Liver (tissue), 9 donors: Measurements from ENCODE around the gene LETMD1. TPM values are rescaled to one million over a fixed set of nuclear protein-coding genes. Genes with fewer than 3 reads are reported as not detected.

ENCODE experiments used
- DNase-seq: peaks from one replicate; pipeline ENCODE4 v3.0.0-alpha.2; 2017; ENCODE audit warnings: low spot score
- H3K27ac ChIP-seq, 2 donors: one replicate each; pipeline ENCODE4 v1.7.0; 2013; ENCODE audit warnings: inconsistent platforms in 2 of 2, low read length in 2 of 2, control low read depth in 1 of 2, low read depth in 1 of 2, mild to moderate bottlenecking in 1 of 2
- H3K27me3 ChIP-seq, 4 donors: one replicate each; pipeline versions ENCODE4 v1.6.1 to v1.7.0; 2013; ENCODE audit warnings: low read length in 3 of 4, inconsistent platforms in 1 of 4, mild to moderate bottlenecking in 1 of 4, moderate library complexity in 1 of 4; ENCODE audit not compliant: control insufficient read depth in 4 of 4, insufficient read depth in 4 of 4
- H3K36me3 ChIP-seq, 4 donors: one replicate each; pipeline versions ENCODE4 v1.6.1 to v1.7.0; 2013; ENCODE audit warnings: low read length in 3 of 4, mild to moderate bottlenecking in 3 of 4, low read depth in 1 of 4, moderate library complexity in 1 of 4; ENCODE audit not compliant: control insufficient read depth in 4 of 4, insufficient read depth in 3 of 4
- H3K4me1 ChIP-seq, 4 donors: one replicate each; pipeline versions ENCODE4 v1.6.1 to v1.7.0; 2013; ENCODE audit warnings: low read length in 3 of 4, mild to moderate bottlenecking in 3 of 4, moderate library complexity in 1 of 4; ENCODE audit not compliant: control insufficient read depth in 4 of 4, insufficient read depth in 4 of 4
- H3K4me3 ChIP-seq, 3 donors: one replicate each; pipeline versions ENCODE4 v1.6.1 to v1.7.0; 2013; ENCODE audit warnings: low read length in 3 of 3, control low read depth in 1 of 3, low read depth in 1 of 3, mild to moderate bottlenecking in 1 of 3
- H3K9ac ChIP-seq, 2 donors: one replicate each; pipeline ENCODE4 v1.7.0; 2013; ENCODE audit warnings: low read length in 2 of 2, mild to moderate bottlenecking in 2 of 2, moderate library complexity in 2 of 2, control low read depth in 1 of 2, low read depth in 1 of 2
- H3K9me3 ChIP-seq, 4 donors: one replicate each; pipeline versions ENCODE4 v1.6.1 to v1.7.0; 2013; ENCODE audit warnings: low read length in 3 of 4; ENCODE audit not compliant: control insufficient read depth in 4 of 4
- ATF3 ChIP-seq: IDR thresholded peaks from 2 replicates; pipeline ENCODE4 v1.6.1; 2016; ENCODE audit warnings: antibody characterized with exemption
- EGR1 ChIP-seq, 2 donors: IDR thresholded peaks; 2 replicates each; pipeline ENCODE4 v1.6.1; 2016 to 2018; ENCODE audit warnings: antibody characterized with exemption in 2 of 2, low read depth in 2 of 2
- FOXA1 ChIP-seq: IDR thresholded peaks from 2 replicates; pipeline ENCODE4 v1.6.1; 2016; ENCODE audit warnings: antibody characterized with exemption
- FOXA2 ChIP-seq: IDR thresholded peaks from 2 replicates; pipeline ENCODE4 v1.6.1; 2016; ENCODE audit warnings: antibody characterized with exemption
- GABPA ChIP-seq, 2 donors: IDR thresholded peaks in 1 of 2; conservative IDR thresholded peaks in 1 of 2; 2 replicates each; pipeline ENCODE4 v1.6.1; 2016; ENCODE audit warnings: antibody characterized with exemption in 2 of 2, mild to moderate bottlenecking in 1 of 2, moderate library complexity in 1 of 2
- JUND ChIP-seq, 2 donors: IDR thresholded peaks; 2 replicates each; pipeline ENCODE4 v1.6.1; 2016; ENCODE audit warnings: antibody characterized with exemption in 2 of 2
- NR2F2 ChIP-seq: IDR thresholded peaks from 2 replicates; pipeline ENCODE4 v1.6.1; 2016; ENCODE audit warnings: antibody characterized with exemption
- RAD21 ChIP-seq, 2 donors: IDR thresholded peaks; 2 replicates each; pipeline ENCODE4 v1.6.1; 2016; ENCODE audit warnings: antibody characterized with exemption in 2 of 2, mild to moderate bottlenecking in 2 of 2
- REST ChIP-seq: IDR thresholded peaks from 2 replicates; pipeline ENCODE4 v1.6.1; 2016; ENCODE audit warnings: antibody characterized with exemption, mild to moderate bottlenecking
- RXRA ChIP-seq, 2 donors: IDR thresholded peaks; 2 replicates each; pipeline ENCODE4 v1.6.1; 2017 to 2018; ENCODE audit warnings: antibody characterized with exemption in 2 of 2, mild to moderate bottlenecking in 1 of 2
- TAF1 ChIP-seq: conservative IDR thresholded peaks from 2 replicates; pipeline ENCODE4 v1.6.1; 2016; ENCODE audit warnings: antibody characterized with exemption, mild to moderate bottlenecking
- YY1 ChIP-seq: IDR thresholded peaks from 2 replicates; pipeline ENCODE4 v1.6.1; 2016; ENCODE audit warnings: antibody characterized with exemption, mild to moderate bottlenecking
- WGBS: extraction: QIAGEN DNeasy Blood & Tissue Kit; methylation state at CpG from one replicate; pipeline ENCODE4 v1.1.7; 2013; 5-methylcytosine and 5-hydroxymethylcytosine counted together
- polyA plus RNA-seq, 2 donors: library from polyadenylated mRNA; stranded (reverse) in 1 of 2; unstranded in 1 of 2; fragments of 200-250 nt in 1 of 2; fragments of >200 nt in 1 of 2; fragmentation: Nextera tagmentation in 1 of 2; extraction: Ambion mirVana in 1 of 2; gene quantifications; one replicate each; pipeline versions ENCODE4 v1.2.1 to v1.2.3, GENCODE V29; 2013 to 2015
- total RNA-seq, 2 donors: library from RNA; depleted of rRNA; stranded (reverse); fragments of >200 nt; gene quantifications; one replicate each; pipeline ENCODE4 v1.2.3, GENCODE V29; 2014
- TF ChIP-seq, protein P1 (sequence below): IDR thresholded peaks from 2 replicates; pipeline ENCODE4 v1.6.1; 2016; ENCODE audit warnings: antibody characterized with exemption
- TF ChIP-seq, protein P2 (sequence below): fragments of 150-350 bp; IDR thresholded peaks from 2 replicates; pipeline ENCODE4 v1.5.1; 2017; ENCODE audit warnings: improper control_type of control experiment, low read depth, low read length; ENCODE audit not compliant: missing input control
- donor health status: healthy.
- donor health status: healthy.
- donor health status: healthy.
- donor health status: healthy.
- donor health status: healthy.

The LETMD1 gene
- total and polyA plus RNA-seq, 4 donors, result 17.6 to 41.0 (median 22.5) TPM

GRCh38 chr12:51020448-51021182 is 27.5 kb upstream of the LETMD1 start:
- H3K27ac ChIP-seq, result no peak overlapping the region
- peaks cover 3 to 33% (median 17%) of the 10 kb centered on the region in 4 donors for H3K4me1 ChIP-seq

DNA sequence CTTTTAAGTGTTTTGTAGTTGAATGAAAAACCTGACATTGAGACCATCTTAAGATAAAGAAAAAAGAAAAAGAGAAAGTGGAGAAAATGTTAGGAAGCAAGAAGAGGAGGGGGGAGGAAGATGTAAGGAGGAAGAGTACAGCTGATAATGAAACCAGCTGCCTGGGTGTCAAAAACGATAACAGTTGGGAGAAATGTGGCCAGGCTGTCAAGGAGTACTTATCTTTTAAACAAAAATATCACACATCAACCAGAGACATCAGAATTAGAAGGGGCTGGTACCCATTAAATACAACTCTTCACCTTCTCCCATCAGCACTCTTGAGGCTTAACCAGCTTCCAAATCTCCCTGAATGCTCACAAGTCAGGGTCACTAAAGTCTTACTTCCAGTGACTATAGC is 26.4 kb upstream of the LETMD1 start:
- Histone ChIP-seq H3K4me3 (no peak overlapping the region), H3K4me1 (peaks cover 3 to 37% (median 17%) of the 10 kb centered on the region in 4 donors), H3K9ac (no peak overlapping the region), H3K27me3 (no peaks in the 10 kb centered on the region), H3K36me3 (no peaks in the 10 kb centered on the region), H3K27ac (peak overlapping the region in 1 of 2 donors; percentile 34), H3K9me3 (no peaks in the 10 kb centered on the region)
- no peak for DNase-seq
- WGBS, result 50% methylated on average over 1 of the region's 1 CpG
- TF ChIP-seq ATF3, result no peak
- no peak for TF ChIP-seq GABPA (IDR thresholded peaks at IDR 0.05 in 1 of 2, conservative IDR thresholded peaks at IDR 0.05 in 1 of 2)
- TF ChIP-seq FOXA1, result no peak
- no peak for TF ChIP-seq JUND (IDR thresholded peaks at IDR 0.05)
- TF ChIP-seq FOXA2, result no peak
- no peak for TF ChIP-seq EGR1 (IDR thresholded peaks at IDR 0.05; ENCODE audit: low read depth in 2 of 2)
- TF ChIP-seq RXRA (IDR thresholded peaks at IDR 0.05), result no peak
- TF ChIP-seq NR2F2, result no peak
- no peak for TF ChIP-seq TAF1
- no peak for TF ChIP-seq RAD21 (IDR thresholded peaks at IDR 0.05)
- no peak for TF ChIP-seq REST
- TF ChIP-seq, protein P1, sequence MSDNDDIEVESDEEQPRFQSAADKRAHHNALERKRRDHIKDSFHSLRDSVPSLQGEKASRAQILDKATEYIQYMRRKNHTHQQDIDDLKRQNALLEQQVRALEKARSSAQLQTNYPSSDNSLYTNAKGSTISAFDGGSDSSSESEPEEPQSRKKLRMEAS, result no peak
- no peak for TF ChIP-seq YY1

More at GRCh38 chr12:51020448-51021182, 27.5 kb upstream of the LETMD1 start:
- H3K9ac ChIP-seq, result no peak overlapping the region
- H3K27me3 ChIP-seq, result no peaks in the 10 kb centered on the region
- H3K4me3 ChIP-seq, result no peak overlapping the region
- TF ChIP-seq FOXA2 (no peak), REST (no peak), GABPA (IDR thresholded peaks at IDR 0.05 in 1 of 2, conservative IDR thresholded peaks at IDR 0.05 in 1 of 2) (no peak), EGR1 (IDR thresholded peaks at IDR 0.05; ENCODE audit: low read depth in 2 of 2) (no peak), RXRA (IDR thresholded peaks at IDR 0.05) (no peak)
- TF ChIP-seq, protein P1, result no peak
- TF ChIP-seq, protein P2, sequence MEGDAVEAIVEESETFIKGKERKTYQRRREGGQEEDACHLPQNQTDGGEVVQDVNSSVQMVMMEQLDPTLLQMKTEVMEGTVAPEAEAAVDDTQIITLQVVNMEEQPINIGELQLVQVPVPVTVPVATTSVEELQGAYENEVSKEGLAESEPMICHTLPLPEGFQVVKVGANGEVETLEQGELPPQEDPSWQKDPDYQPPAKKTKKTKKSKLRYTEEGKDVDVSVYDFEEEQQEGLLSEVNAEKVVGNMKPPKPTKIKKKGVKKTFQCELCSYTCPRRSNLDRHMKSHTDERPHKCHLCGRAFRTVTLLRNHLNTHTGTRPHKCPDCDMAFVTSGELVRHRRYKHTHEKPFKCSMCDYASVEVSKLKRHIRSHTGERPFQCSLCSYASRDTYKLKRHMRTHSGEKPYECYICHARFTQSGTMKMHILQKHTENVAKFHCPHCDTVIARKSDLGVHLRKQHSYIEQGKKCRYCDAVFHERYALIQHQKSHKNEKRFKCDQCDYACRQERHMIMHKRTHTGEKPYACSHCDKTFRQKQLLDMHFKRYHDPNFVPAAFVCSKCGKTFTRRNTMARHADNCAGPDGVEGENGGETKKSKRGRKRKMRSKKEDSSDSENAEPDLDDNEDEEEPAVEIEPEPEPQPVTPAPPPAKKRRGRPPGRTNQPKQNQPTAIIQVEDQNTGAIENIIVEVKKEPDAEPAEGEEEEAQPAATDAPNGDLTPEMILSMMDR, result no peak
- DNase-seq, result no peak
- no peaks in the 10 kb centered on the region for H3K36me3 ChIP-seq
- no peaks in the 10 kb centered on the region for H3K9me3 ChIP-seq
- WGBS, result 91% methylated on average over 7 of the region's 7 CpGs
